CD4-positive, alpha-beta T cell treated with Interleukin-2 at 100 ng/mL for 4 hours (primary cell): ENCODE data around the gene STX10.
"Not testable (repeated sequence)": the region's sequence is repeated elsewhere in the genome, so short reads cannot be mapped to it uniquely, and the experiment has no call there.

Experiments
- DNase-seq: peaks from one replicate; pipeline ENCODE4 v3.0.0-alpha.2; 2020; ENCODE audit warnings: low spot score

The STX10 gene, protein sequence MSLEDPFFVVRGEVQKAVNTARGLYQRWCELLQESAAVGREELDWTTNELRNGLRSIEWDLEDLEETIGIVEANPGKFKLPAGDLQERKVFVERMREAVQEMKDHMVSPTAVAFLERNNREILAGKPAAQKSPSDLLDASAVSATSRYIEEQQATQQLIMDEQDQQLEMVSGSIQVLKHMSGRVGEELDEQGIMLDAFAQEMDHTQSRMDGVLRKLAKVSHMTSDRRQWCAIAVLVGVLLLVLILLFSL

DNA sequence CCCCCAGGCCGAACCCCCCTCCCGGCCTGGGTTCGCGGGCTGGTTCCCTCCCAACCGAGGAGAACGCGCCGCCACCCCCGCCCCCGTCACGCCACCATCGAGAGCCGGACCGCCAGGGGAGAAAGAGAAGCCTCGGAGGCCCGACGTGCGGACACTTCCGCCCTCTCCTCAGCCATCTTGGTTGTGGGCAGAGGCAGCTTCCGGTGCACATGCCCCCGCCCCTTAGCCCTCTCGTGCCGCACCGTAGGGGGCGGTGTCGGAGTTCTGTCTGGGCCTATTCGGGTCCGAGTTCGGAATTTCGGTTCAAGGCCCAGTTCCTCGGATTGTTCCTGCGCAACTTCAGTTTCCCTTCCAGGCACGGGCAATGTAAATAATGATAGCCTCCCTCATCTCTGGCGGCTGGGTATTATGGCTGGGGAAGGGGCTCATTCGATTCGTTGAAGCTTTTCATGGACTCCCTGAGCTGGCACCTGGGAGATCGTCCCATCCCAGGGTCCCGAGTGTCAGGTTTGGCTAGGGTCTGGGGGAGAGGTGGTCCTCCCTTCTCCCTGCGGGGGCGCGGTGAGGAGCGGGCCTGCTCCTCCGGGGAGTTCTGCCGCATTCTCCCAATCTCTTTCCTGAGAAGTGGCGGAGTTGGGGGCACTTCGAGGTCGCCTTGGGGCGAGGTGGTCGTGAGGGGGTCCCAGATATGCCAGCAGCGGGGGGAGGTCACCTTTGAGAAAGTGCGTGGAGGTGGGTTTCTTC, at the start of gene STX10, which contains the start of gene IER2:
STX10 (minus strand) TSS at position 189 of the 744 bp plus-strand sequence. CDS start 202 bp downstream, outside the sequence.
IER2 (plus strand) TSS at position 225 of the 744 bp plus-strand sequence. CDS start 2,776 bp downstream, outside the sequence.
- peak; percentile 95 for DNase-seq

DNA sequence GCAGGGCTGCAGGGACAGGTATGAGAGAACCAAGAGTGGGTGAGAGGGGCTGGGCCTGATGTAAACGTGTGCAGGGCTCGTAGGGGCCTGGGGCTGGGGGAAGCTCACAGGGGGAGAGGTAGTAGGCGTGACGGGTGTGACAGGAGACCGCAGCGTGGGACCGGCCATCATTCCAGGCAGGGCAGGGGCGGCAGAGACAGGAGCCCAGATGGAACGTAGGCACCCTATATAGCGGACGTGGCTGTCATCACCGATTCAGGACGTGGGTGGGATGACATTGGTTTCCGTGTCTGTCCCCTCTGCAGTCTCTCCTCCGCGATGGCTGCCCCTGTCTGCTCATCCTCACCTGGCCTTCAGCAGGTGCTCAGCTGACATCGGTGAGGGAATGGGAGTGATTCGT, 48.5 kb upstream of the STX10 start:
- no peak for DNase-seq

DNA sequence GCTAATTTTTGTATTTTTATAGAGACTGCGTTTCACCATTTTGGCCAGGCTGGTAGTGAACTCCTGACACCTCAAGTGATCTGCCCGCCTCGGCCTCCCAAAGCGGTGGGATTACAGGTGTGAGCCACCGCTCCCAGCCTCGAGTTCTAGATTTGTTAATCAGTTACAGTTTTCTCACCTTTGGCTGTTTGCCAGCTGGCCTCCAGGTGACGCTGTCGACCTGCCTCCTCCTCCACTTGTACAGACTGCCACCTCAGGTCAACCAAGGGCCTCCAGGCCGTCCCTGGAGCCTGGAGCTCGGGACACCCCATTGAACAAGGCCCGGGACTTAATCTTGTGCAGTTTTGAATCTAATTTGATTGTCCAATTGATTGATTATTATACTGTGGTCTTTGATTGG, 45.5 kb upstream of the STX10 start:
- peak; percentile 78 for DNase-seq

DNA sequence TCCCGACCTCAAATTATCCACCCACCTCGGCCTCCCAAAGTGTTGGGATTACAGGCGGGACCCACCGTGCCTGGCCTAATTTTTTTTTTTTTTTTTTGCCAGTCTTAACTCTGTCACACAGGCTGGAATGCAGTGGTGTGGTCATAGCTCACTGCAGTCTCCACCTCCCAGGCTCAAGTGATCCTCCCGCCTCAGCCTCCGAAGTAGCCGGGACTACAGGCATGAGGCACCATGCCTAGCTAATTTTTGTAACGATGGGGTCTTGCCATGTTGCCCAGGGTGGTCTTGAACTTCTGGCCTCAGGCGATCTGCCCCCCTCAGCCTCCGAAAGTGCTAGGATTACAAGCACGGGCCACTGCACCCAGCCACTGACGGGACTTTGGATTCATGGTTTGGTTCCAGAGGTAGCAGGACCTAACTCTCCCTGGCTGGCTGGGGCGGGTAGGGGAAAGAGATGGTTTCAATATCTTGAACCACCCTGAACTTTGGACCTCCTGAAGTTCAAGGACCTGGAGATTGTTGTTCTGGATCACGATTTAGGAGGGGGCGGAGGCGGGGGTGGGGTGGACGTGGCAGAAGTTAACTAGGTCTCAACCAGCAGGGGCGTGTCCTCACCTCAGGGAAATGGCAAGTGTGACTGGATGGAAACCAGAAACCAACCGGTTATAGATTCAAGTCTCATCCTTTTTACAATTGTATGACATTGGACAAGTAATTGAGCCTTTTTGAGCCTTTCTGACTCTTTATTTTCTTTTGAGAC, 40.8 kb upstream of the STX10 start:
- DNase-seq = no peak

DNA sequence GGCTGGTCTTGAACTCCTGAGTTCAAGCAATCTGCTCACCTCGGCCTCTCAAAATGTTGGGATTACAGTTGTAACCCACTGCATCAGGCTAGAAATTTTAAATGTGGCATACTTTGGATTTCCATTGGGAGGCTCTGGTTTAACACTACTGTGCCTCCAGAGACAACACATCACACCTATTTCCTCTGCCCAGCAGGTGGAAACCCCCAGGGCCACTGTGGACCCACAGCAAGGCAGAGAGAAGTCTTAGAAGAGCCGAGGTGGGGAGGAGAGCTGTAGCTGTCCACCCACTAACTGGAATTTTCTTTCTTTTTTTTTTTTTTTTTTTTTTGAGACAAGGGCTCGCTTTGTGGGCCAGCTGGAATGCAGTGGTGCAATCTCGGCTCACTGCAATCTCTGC, 39.4 kb upstream of the STX10 start:
- DNase-seq = no peak

DNA sequence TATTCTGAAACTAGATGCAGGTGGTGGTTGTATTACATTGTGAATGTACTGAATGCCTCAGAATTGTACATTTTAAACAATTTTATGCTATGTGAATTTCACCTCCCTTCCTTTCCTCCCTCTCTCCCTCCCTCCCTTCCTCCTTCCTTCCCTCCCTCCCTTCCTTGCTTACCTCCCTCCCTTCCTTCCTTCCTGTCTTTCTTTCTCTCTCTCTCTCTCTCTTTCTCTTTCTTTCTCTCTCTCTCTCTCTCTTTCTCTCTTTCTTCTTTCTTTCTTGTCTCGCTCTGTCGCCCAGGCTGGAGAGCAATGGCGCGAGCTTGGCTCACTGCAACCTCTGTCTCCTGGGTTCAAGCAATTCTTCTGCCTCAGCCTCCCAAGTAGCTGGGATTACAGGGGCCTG, 37.2 kb upstream of the STX10 start:
- DNase-seq = no peak

DNA sequence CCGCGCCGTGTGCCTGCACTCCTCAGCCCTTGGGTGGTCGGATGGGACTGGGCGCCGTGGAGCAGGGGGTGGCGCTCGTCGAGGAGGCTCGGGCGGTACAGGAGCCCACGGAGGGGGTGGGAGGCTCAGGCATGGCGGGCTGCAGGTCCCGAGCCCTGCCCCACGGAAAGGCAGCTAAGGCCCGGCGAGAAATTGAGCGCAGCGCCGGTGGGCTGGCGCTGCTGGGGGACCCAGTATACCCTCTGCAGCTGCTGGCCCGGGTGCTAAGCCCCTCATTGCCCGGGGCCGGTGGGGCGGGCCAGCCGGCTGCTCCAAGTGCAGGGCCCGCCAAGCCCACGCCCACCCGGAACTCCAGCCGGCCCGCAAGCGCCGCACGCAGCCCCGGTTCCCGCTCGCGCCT, 36.5 kb upstream of the STX10 start:
- DNase-seq = not testable (repeated sequence)

DNA sequence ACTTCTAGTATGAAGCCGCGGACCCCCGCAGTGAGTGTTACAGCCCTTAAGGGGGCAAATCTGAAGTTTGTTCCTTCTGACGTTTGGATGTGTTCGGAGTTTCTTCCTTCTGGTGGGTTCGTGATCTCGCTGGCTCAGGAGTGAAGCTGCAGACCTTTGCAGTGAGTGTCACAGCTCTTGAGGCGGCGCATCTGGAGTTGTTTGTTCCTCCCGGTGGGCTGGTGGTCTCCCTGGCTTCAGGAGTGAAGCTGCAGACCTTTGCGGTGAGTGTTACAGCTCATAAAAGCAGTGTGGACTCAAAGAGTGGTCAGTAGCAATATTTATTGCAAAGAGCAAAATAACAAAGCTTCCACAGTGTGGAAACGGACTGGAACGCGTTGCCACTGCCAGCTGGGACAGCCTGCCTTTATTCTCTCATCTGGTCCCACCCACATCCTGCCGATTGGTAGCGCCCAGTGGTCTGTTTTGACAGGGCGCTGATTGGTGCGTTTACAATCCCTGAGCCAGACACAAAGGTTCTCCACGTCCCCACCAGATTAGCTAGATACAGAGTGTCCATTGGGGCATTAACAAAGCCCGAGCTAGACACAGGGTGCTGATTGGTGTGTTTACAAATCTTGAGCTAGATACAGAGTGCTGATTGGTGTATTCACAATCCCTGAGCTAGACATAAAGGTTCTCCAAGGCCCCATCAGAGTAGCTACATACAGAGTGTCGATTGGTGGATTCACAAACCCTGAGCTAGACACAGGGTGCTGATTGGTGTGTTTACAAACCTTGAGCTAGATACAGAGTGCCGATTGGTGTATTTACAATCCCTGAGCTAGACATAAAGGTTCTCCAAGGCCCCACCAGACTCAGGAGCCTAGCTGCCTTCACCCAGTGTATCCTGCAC, 35.8 kb upstream of the STX10 start:
- DNase-seq = not testable (repeated sequence)

DNA sequence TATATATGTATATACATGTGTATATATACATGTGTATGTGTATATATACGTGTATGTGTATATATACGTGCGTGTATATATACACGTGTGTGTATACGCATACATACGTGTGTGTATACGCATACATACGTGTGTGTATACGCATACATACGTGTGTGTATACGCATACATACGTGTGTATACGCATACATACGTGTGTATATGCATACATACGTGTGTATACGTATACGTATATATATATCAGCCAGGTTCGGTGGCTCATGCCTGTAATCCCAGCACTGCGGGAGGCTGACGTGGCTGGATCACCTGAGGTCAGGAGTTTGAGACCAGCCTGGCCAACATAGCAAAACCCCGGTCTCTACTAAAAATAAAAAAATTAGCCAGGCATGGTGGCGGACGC, 34.8 kb upstream of the STX10 start:
- DNase-seq = not testable (repeated sequence)

DNA sequence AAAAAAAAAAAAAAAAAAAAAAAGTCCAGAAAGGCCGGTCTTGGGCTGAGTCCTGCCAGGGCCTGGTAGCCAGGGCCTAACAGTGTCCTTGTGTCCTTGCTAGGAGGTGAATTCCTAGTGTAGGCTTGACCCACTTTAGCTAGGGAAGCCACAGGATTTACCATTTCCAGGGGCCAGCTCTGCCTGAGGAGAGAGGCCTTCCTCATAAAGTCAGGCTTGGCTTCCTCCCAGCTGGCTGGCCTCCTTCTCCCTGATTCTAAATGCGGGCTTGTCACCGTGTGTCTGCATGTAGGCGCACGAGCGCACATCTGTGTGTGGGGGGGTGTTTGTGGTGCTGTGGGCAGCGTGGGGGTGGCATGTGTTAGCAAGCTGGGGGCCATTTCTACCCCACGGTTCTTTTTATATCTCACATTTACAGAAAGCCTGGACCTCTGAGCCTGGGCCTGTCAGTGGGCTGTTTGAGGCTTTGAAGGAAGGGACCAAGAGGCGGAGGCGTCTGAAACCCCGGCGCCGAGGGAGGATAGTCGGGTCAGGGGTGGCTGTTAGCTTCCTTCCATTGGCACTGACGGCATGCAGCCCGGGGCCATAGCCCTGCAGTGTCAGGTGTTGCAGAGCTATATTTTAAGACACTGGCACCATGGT, 31.7 kb upstream of the STX10 start:
- peak; percentile 40 for DNase-seq

DNA sequence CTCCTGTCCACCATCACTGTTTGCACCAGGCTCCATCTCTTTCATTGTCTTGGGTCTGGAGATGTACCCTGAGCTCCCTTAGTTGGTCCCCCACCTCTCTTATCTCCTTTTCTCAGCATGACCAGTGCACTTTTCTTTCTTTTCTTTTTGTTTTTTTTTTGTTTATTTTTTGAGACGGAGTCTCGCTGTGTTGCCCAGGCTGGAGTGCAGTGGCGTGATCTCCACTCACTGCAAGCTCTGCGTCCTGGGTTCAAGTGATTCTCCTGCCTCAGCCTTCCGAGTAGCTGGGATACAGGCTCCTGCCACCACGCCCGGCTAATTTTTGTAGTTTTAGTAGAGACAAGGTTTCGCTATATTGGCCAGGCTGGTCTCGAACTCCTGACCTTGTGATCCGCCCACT, 28.1 kb upstream of the STX10 start:
- not testable (repeated sequence) for DNase-seq

DNA sequence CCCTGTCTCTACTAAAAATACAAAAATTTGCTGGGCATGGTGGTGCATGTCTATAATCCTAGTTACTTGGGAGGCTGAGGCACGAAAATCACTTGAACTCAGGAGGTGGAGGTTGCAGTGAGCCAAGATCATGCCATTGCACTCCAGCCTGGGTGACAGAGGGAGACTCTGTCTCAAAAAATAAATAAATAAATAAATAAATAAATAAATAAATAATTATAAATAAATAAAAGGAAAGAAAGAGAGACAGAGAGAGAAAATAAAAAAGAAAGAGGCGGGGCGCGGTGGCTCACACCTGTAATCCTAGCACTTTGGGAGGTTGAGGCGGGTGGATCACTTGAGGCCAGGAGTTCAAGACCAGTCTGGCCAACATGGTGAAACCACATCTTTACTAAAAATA, 27.4 kb upstream of the STX10 start:
- not testable (repeated sequence) for DNase-seq

DNA sequence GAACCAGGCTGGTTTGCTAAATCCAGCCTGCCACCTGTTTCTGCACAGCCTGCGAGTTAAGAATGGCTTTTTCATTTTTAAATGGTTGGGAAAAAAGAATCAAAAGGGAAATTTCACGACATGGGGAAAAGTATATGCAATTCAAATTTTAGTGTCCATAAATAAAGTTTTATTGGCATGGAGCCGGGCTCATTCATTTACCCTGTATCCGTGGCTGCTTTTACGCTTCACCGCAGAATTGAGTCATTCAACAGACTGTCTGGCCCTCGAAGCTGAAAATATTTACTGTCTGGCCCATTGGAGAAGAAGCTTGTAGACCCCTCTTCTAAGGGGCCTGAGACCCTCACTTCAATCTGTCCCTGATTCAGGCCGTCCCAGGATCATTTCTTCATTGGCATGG, 26.2 kb upstream of the STX10 start:
- DNase-seq = no peak

DNA sequence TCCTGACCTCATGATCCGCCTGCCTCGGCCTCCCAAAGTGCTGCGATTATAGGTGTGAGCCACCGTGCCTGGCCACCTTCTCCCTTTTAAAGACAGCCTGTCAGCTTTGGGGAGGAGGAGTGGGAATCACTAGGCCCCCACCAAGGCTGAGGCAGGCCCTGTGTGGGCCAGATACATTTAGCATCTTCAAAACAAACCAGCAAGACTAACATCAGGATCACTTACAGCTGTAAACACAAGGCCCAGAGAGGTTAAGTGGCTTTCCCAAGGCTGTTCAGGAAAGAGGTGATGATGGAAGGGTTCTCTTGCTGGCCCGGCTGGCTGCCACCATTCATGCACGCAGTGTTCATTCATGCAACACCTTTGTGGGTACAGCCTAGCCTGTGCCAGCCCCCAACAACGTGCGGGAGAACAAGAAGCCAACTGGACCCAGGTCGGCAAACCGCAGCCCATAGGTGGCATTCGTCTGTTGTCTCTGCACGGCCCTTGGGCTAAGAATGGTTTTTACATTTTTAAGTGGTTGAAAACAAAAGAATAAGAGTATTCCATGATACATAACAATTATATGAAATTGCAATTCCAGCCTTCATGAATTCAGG, 23.1 kb upstream of the STX10 start:
- DNase-seq = no peak

DNA sequence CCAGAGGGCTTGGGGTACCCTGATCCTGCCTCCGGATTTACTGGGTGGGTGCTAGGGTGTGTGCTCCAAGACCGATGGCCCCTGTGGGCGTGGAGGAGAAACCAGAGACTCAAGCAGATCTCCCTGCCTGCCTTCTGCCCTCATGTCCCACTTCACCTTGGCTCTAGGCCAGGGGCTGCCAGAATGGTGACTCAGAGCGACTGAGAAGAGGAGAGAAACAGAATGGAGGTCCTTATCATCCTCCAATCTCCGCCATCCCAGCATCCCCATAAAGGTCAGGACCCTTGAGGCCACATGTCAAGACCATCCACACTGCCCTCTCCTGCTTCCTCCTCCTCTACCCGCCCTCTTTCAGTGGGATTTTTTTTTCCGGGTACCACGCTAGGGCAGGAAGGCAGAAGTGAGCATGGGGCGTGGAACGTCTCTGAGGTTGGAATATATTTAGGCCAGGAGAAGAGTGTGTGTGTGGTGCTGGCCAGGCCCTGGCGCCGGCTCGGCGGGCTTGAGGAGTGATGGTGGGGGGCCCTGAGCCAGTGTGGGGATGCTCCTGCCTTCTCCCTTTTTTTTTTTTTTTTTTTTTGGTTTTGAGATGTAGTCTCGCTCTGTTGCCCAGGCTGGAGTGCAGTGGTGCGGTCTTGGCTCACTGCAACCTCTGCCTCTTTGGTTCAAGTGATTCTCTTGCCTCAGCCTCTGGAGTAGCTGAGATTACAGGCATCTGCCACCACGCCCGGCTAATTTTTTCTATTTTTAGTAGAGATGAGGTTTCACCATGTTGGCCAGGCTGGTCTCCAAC, 22.4 kb upstream of the STX10 start:
- peak; percentile 90 for DNase-seq

DNA sequence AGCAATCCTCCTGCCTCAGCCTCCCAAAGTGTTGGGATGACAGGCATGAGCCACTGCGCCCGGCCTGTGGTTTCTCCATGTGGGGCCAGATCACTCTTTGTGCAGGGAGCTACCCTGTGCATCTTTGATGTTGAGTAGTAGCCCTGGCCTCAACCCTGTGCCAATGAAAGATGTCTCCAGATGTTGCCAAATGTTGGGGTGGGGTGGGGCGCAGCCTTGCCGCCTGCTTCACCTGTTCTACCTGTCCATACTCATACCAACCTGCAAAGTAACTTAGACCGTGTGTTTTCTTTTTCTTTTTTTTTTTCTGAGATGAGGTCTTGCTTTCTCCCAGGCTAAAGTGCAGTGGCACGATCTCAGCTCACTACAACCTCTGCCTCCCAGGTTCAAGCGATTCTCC, 21.0 kb upstream of the STX10 start:
- no peak for DNase-seq

DNA sequence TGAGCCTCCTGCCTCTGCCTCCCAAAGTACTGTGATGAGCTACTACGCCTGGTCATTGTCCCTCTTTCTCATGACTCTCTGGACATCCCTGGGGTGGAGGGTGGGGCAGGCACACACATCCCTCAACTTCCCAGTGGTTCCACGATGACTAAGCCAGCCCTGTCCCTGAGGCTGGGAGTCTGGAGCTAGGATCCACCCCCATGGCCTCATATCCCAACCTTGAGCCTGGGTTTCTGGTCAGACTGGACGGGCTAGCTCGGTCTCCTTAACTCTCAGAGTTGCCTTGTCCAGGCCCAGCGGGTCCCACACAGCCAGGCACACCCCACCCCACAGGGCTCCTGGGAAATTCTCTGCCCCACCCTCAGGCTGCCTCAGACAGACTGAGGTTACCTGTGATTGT, 19.6 kb upstream of the STX10 start:
- DNase-seq = no peak

DNA sequence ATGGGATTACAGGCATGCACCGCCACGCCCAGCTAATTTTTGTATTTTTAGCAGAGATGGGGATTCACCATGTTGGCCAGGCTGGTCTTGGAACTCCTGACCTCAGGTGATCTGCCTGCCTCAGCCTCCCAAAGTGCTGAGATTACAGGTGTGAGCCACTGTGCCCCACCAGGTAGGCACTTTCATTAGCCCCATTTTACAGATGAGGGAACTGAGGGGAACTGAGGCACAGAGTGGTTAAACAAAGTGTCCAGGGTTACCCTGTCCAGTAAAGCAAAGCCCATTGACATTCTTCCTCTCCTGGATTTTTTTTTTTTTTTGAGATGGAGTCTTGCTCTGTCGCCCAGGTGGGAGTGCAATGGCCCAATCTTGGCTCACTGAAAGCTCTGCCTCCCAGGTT, 16.0 kb upstream of the STX10 start:
- DNase-seq = not testable (repeated sequence)

DNA sequence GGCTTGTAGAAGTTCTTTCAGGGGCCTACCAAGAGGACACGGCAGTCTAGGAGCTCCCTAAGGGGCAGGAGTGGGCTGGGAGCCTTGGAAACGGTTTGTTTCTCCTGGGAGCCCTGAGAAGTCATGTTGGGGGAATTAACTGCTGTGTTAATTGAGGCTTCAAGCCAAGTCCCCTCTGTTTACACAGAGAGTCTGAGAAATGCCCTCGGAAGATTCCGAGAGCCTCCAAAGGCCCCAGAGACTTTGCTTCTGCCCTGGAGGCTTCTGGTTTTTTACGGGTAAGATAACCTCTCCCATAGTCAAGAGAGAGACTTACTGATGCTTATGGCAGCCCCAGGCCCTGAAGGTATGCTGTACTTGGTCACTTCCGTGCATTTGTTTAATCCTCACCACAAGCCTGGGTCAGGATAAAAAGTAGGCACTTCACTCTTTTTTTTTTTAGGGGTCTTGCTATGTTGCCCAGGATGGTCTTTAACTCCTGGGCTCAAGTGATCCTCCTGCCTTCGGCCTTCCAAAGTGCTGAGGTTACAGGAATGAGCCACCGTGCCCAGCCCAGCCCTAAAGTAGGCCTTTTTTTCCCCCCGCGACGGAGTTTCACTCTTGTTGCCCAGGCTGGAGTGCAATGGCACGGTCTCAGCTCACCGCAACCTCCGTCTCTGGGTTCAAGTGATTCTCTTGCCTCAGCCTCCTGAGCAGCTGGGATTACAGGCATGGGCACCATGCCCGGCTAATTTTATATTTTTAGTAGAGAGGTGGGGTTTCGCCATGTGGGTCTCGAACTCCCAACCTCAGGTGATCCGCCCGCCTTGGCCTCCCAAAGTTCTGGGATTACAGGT, 15.2 kb upstream of the STX10 start:
- DNase-seq = no peak
